Stimulated activated CD4-positive, alpha-beta T cell treated with anti-CD3 and anti-CD28 coated beads, Interleukin-2, amount 100 ng/mL, for 24 hours (primary cell): Measurements from ENCODE around the gene PARD3B.

Experiments used
- DNase-seq, 2 donors: peaks; one replicate each; pipeline ENCODE4 v3.0.0-alpha.2; 2020

PARD3B gene

DNA sequence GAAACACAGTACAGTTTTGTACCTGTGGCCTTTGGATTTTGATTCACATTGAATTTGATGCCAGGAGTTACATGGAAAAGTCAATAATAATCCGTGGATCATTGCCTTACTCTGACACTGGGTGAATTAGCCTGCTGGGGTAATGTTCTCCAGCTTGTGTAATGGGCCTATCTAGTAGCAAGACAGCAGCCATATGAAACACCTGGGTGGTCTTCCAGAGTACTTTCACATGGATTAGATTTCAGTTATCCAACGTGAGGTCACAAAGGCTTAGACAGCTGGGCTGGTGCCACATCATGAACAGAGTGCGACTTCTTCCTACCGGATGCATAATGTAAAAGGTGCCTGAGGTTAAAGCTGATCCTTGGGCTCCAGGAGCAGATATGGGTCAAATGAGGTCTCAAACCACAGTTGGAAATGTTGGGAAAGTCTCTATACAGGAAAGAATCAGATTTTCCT, 486.8 kb downstream of the PARD3B start:
- DNase-seq: no peak

DNA sequence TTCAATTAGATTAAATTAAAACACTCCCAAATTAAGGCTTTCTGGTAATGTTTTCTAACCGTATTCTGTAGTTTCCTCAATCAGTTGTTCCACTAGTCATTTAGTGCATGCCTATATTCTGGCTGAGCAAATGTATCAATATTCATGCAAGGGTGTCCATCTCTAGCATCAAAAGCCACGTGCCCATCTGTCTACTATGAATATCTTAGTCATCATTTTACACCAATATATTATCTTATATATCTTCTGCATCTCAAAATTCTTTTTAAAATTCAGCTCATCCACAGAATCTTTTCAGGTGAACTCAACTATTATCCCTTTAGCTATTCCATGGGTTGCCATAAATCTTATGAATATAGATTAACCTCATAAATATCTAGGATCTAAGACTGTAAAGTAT, 488.2 kb downstream of the PARD3B start:
- no peak for DNase-seq

GRCh38 chr2:205034034-205034433, 488.8 kb downstream of the PARD3B start:
- no peak for DNase-seq

GRCh38 chr2:205040323-205040722, 495.0 kb downstream of the PARD3B start:
- DNase-seq: no peak

- DNase-seq: no peak
Observed at GRCh38 chr2:205041472-205042130, 496.3 kb downstream of the PARD3B start.

DNA sequence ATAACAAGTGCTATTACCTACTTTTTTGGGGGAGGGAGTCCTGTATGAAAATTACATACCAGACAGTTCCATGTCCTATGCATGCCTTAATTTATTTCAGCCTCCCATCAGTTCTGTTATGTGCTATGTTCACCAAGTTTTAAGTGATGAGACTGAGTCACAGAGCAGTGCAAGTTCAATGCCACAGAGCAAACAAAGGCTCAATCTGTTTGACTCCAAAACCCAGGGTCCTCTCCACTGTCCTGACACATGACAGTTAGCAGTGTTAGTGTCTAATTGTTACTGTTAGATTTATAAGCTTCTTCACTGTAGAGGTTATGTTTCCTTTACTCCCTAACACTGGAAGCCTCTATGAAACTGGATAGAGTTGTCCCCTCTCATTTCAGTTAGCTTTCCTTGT, 498.0 kb downstream of the PARD3B start:
- no peak for DNase-seq

GRCh38 chr2:205045706-205046105, 500.4 kb downstream of the PARD3B start:
- DNase-seq: no peak

GRCh38 chr2:205047273-205047839, 502.1 kb downstream of the PARD3B start:
- no peak for DNase-seq

DNA sequence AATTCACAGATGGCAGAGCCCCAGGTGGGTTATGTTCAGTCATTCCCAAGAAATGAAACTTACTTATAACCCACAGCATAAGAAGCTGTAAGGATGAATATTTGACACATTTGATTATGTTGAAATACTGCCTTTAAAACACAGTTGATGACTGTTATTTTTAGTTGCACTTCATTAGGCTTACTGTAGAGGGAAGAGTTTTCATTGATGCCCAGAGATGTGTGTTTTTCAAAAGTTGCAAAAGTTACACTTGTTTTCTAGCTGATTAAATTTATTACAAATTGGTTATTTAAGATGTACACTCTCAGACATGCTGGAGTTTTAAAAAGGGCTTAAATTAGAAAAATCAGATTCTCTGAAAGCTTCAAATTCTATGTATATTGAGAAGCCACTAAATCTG, 506.1 kb downstream of the PARD3B start:
- no peak for DNase-seq

DNA sequence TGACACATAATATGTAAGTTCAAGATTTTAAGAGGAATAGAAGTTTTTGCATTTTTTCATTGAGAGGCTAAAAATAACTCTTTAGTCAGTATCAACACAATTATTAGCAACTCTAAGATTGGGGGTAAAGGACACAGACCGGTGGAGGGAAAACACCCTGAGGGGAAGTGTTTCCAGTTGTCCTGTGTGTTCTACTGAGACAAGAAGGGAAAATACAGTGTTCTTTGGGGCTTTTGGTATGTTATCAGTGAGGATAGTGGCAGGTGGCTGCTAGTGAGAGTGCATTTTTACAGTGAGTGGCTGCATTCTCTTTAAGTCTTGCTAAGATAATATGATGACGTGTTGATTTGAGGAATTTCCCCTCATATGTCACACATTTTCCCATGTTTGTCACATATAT, 507.5 kb downstream of the PARD3B start:
- DNase-seq: no peak

DNA sequence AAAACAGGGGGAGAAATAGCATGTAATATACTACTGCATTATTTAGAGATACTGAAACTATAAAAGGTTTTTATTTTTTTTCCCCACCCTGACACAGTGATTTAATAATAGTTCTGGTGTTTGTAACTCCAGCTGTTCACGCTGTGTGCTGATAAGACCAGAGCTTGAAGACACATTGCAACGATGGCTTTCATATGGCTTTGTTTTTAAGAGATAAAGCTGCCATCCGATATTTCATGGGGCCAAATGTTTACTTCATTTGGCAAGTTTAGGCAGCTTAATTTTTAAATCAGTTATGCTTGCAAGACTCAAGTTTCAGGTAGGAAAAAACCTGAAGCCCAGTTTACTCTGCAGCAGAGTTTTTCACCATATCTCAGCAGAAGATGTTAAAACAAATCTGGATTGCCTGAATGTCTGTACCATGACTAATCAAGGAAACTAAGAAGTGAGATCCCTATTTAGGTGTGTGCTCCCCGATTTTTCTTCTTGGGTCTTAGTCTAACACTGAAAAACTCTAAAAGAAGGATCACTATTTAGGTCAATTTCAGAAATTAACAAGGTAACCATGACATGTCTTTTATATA, 508.6 kb downstream of the PARD3B start:
- no peak for DNase-seq

DNA sequence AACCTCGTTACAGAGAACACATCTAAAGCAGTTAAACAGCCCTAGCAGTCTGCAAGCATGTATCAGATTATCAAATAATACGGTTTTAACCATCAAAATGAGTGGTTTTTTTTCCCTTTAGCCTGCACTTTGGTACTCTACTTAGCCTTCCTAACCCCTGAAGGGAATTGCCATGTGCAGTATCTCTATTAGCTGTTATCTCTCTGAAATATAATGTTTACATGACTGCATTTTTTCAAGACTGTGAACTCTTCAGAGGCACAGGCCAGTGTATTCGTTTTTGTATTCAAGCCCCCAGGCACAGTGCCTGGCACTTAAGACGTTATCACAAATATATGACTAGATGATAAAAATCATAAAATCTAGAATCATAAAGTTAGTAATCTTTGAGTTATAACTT, 509.5 kb downstream of the PARD3B start:
- no peak for DNase-seq

DNA sequence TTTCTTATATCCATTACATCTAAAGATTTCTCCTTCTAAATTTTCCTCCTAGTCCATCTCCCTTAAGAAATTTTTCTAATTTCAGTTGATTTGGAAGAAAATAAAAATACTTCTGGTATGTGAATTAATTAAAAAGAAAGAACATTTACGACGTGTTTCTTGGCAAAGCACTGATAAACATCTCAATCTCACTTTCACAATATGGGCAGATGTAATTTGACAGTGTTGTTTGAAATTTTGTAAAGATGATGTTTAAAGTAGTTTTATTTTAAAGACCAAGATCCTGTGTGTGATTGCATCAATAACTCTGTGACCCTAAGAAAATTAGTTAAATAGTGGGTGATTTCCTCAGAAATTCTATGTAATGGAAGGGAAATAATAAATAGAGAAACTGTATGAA, 510.0 kb downstream of the PARD3B start:
- DNase-seq: no peak

GRCh38 chr2:205056151-205056561, 510.9 kb downstream of the PARD3B start:
- DNase-seq: no peak

DNA sequence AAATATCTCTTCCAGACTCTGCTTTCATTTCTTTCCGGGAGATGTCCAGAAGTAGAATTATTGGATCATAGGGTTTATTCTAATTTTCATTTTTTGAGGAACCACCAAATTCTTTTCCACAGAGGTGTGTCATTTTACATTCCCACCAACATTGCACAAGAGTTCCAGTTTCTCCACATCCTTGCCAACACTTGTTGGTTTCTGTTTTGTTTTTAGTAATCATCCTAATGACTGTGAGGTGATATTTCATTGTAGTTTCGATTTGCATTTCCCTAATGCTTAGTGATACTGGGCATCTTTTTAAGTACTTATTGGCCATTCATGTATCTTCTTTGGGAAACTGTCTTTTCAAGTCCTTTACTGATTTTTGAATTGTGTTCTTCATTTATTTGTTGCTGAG, 513.1 kb downstream of the PARD3B start:
- no peak for DNase-seq

DNA sequence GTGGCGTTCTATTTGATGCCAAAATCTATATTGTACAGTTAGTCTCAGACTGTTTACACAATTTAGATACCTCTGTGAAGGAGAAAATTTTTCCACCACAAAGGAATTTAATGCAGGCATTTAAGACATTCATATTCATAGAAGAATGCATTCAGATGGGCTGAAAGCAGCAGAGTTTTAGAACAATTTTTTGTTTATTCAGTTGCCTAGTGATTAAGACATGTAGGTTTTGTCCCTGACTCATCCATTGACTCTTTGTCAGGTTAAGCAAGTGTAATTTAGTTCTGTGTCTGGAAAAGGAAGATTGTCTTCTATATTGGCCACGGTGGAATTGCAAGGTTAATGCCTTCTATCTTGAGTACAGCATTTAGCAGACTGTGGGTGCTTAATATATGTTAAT, 515.0 kb downstream of the PARD3B start:
- DNase-seq: no peak

DNA sequence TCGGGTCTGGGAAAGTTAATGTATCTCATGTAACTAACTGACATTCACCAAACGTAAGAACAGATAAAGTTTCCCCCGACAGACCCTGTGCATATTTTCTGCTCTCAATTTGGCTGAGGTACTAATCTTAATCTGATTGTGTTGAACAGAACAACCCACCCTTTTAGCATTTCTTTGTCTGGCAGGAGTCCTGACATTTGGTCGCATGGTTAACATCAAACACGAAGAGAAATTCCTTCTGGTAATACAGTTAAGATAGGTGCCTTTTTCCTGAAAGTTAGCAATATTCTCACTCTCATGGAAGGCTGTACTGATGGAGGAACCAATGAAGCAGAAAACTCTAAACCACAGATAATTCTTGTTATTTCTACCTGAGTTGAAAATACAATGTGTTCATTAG, 520.8 kb downstream of the PARD3B start:
- DNase-seq: no peak

GRCh38 chr2:205069928-205070327, 524.7 kb downstream of the PARD3B start:
- DNase-seq: no peak

GRCh38 chr2:205070889-205071288, 525.6 kb downstream of the PARD3B start:
- DNase-seq: no peak

DNA sequence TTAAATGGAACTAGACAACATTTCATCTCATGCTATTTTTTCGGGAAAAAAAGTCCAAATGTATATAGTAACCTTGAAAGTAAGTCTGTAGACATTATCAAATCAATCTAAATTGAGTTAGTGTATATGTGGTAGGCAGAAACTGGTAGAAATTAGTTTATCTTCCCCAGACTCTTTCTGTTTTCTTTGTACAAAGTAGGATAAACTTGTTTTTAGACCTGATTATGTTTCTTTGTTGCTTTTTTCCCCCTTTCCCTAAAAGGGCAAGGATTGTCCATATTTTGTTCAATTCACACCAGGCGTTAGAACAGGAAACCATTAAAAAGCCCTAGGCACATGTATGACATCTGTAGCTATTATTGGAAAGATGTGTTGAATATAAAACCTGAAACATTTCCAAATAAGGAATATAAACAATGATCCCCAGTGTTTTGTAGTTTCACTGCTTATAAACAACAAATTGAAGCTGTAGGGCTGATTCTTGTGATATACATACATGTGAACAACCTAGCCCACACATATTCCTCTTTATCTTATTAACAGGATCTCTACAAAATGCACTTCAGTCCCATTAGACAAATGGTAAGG, 528.3 kb downstream of the PARD3B start:
- no peak for DNase-seq

- no peak for DNase-seq
Observed at GRCh38 chr2:205076405-205076804, 531.1 kb downstream of the PARD3B start.

DNA sequence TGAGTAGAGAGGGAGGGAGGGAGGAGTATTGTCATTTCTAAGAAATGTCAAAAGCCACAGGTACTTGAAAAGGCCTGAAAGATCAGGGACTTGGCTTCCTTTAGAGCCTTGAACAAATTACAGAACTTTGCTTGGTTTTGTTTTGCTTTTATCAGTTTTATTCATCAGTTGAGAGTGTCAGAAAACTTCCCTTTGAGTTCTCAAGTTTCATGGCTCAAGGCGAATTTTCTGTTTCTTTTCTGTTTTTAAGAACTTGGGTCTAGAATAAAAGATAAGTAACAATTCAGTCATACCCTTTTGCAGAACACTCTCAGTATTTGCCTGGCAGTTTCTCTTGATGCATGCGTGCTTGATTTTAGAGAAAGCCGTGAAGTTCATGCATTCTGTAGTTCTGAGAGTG, 531.9 kb downstream of the PARD3B start:
- DNase-seq: no peak

GRCh38 chr2:205078762-205079161, 533.5 kb downstream of the PARD3B start:
- no peak for DNase-seq

- DNase-seq: no peak
Observed at GRCh38 chr2:205079173-205079572, 533.9 kb downstream of the PARD3B start.
